ENCODE data around the gene BGLAP.

BGLAP gene

DNA sequence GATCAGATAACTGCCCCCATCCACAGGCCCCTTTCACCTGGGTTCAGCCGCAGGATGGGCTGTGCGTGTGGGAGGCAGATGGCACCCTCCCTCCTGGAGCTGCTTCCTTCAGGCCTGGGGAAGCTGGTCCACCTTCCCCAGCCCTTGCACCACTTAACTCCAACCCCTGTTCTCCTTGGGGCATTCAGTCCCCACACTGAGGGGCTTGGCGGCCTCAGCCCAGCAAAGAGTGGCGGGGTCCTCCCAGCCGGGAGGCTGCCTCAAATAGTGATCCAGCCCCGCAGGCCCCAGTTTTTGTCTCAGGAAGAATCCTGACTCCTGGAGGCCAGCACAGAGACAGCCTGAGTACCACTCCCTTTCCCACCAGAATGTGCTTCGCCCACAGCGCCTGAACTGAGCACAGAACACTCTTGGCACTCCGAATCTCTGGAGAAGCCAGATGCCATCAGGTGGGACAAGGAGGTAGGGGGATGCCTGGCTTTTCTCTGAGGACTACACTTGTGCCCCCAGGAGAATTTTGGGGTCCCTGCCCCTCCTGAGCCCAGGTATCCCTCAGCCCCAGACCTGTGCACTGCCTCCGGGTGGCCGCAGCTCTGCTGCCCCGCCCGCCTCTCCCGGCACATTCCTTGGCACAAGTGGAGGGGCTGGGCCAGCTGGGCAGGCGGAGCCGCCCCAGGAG lies 4.9 kb downstream of the BGLAP start:
- no peak for FAIRE-seq
- TF ChIP-seq, protein P1, sequence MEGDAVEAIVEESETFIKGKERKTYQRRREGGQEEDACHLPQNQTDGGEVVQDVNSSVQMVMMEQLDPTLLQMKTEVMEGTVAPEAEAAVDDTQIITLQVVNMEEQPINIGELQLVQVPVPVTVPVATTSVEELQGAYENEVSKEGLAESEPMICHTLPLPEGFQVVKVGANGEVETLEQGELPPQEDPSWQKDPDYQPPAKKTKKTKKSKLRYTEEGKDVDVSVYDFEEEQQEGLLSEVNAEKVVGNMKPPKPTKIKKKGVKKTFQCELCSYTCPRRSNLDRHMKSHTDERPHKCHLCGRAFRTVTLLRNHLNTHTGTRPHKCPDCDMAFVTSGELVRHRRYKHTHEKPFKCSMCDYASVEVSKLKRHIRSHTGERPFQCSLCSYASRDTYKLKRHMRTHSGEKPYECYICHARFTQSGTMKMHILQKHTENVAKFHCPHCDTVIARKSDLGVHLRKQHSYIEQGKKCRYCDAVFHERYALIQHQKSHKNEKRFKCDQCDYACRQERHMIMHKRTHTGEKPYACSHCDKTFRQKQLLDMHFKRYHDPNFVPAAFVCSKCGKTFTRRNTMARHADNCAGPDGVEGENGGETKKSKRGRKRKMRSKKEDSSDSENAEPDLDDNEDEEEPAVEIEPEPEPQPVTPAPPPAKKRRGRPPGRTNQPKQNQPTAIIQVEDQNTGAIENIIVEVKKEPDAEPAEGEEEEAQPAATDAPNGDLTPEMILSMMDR (IDR thresholded peaks at IDR 0.05; ENCODE audit: insufficient read depth, missing control alignments), result no peak
- no peak for DNase-seq (ENCODE audit: insufficient read length, low spot score)

DNA sequence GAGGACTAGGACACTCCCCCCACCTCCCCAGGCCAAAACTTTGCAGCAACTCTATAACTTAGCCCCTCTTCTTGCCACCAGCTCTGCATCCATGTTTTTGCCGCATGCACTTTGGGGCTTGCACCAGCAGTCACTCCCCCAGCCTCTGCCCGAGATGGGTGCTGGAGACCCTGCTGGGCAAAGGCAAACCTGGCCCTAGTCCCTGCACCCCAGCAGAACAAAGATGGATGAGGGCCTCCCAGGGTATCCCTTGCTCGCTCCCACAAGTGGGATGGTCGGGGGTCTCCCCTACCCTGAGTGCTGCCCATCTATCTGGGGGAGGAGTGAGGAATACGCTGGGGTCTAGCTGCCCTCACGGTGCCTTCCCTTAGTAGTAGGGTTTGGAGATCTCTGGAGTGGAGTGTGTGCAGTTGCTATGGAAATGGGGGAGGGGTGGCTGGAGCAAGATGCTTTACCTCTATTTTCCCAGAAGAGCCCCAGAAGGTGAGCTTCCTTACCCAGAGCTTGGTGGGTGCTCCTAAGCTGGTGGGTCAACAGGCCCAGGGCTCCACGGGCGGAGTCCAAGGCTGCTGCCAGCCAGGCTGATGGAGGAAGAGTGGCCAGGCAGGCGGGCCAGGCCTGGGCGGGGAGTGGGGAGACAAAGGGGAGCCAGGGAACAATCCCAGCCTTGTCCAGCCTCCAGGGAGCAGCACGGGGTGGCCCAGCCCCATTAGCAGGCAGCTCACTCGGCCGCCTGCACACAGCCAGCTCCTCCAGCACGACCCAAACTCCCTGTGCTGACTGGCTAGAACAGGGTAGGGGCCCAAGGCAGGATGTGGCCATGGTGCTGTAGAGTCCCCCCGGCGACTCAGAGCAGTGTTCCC lies 5.7 kb downstream of the BGLAP start, which contains the start of gene PAQR6:
PAQR6 (minus strand) TSS at position 597 of the 863 bp plus-strand sequence. CDS start 1,325 bp downstream, outside the sequence.
- DNase-seq (ENCODE audit: insufficient read length, low spot score) (no peak), FAIRE-seq (no peak)
- TF ChIP-seq, protein P1 (IDR thresholded peaks at IDR 0.05; ENCODE audit: insufficient read depth, missing control alignments), result no peak

DNA sequence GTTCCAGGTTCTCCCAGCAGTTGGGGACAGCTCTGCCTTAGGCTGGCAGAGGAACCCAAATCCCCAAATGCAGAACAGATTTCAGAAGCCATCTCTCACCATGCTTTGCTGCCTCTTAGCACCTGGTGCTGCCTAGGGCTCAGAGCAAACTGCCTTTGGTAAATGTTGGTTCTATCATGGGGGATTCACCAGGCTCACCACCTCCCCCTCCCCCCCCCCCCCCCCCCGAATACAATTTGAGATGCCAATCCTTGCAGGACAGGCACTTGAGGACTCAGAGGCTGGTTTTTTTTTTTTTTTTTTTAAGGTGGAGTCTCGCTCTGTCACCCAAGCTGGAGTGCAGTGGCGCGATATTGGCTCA lies 6.3 kb downstream of the BGLAP start:
- no peak for DNase-seq (ENCODE audit: insufficient read length, low spot score)
- TF ChIP-seq, protein P1 (IDR thresholded peaks at IDR 0.05; ENCODE audit: insufficient read depth, missing control alignments), result no peak
- no peak for FAIRE-seq

DNA sequence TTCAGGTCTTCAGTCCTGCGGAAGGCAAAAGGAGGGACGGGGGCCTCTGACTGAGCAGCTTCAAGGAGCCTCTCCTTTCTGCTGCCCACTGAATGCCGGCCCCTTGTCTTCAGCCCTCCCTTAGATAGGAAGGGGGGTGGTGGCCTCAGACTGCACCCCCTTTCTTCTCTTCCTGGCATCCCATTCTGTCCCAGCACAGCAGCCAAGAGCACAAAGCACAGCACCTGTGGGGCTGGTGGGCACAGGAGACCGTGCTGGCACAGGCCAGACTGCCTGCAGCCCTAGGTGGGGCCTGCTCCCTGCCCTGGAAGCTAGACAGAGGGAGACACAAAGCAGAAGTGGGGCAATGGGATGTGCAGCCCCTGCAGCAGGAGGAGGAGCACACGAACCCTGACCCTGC lies 7.6 kb downstream of the BGLAP start:
- FAIRE-seq (no peak), DNase-seq (ENCODE audit: insufficient read length, low spot score) (no peak)
- TF ChIP-seq, protein P1 (IDR thresholded peaks at IDR 0.05; ENCODE audit: insufficient read depth, missing control alignments), result no peak

DNA sequence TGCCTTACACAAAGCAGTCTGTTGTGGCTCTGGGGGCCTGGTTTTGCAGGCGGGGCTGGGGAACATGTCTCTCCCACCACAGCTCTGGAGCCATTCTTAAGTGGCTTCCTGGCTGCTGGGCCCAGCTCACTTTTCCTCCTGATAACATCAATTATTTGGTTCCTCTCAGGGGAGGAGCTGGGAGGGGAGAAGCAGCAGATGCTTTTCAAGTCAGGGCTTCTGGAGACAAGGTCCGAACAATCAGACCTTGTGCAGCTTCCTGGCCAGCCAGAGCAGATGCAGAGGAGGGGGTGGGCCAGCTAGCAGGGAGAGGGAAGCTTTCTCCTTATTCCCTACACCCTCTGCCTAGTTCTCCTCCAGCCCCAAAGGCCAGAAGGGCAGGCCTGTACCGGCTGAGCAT lies 9.5 kb downstream of the BGLAP start:
- TF ChIP-seq, protein P1 (IDR thresholded peaks at IDR 0.05; ENCODE audit: insufficient read depth, missing control alignments), result no peak
- DNase-seq (ENCODE audit: insufficient read length, low spot score), result no peak
- FAIRE-seq, result no peak

DNA sequence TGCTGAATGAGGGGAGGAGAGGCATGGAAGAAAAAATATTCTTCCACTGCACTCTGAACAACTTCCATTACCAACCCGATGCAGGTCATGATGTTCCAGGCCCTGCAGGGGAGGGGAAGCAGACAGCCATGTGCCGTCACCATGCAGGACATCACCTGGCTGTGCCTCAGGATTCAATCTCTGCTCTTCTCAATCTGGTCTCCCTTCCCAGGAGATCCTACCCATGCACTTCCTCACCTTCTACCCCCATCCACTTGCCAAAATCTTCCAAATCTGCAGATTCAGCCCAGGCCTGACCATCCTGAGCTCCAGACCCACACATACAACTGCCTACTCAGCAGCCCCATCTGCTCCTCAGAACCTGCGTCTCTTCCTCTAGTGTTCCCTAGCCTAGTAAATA lies 11.7 kb downstream of the BGLAP start:
- FAIRE-seq (no peak), DNase-seq (ENCODE audit: insufficient read length, low spot score) (no peak)
- TF ChIP-seq, protein P1 (IDR thresholded peaks at IDR 0.05; ENCODE audit: insufficient read depth, missing control alignments), result no peak

DNA sequence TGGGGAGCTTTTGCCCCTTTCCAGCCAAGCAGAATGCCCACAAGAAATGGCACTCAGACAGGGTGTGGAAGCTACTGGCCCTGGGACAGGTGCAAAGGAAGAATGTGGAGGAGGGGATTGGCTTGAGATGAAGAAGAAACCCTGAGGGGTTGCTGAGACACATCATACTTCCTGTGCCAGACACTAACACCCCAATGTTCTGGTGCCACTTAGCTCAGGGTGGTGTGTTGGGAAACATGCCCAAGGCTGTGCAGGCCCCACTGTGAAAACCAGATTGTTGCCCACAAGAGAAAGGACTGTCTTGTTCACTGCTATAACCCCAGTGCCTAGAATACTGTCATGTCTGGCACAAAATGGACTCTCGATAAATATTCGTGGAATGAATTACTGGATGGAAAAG lies 15.7 kb downstream of the BGLAP start:
- TF ChIP-seq, protein P1 (IDR thresholded peaks at IDR 0.05; ENCODE audit: insufficient read depth, missing control alignments), result no peak
- DNase-seq (ENCODE audit: insufficient read length, low spot score), result no peak
- FAIRE-seq, result no peak

Measured in D721Med (cell line).